Left cardiac atrium (tissue), 4 donors: ENCODE measurements around the gene TSBP1. TPM values are rescaled to one million over a fixed set of nuclear protein-coding genes. Genes with fewer than 3 reads are reported as not detected.

Experiments
- ATAC-seq, 2 donors: fragments of 200-7000 bp; cut with Tn5 transposase; one replicate each; pipeline ENCODE4 v1.9.1; 2020; ENCODE audit warnings: mild to moderate bottlenecking in 2 of 2, moderate library complexity in 2 of 2
- DNase-seq: peaks from one replicate; pipeline ENCODE4 v3.0.0-alpha.2; 2020
- intact Hi-C, 2 donors: fragments of 100-400 bp; cut with DNase I; formaldehyde crosslinking; loops; one replicate each; pipeline versions ENCODE4 v1.14.1 to v1.15.1; 2022 to 2023
- total RNA-seq, 2 donors: library from RNA; stranded (reverse); fragmentation: NEBNext Ultra II Directional; extraction: Animal tissue kit (Norgen Biotek cat#: 25700); gene quantifications; one replicate each; pipeline ENCODE4 v1.2.1, GENCODE V29; 2021
- donor health status: DM: no; HTN: yes; CAD: no.
- donor health status: DM: no; HTN: yes; CAD: no; lungs with severe emphysema.
- donor health status: DM: yes; HTN: yes; CAD: no.
- donor health status: Dilated cardiomyopathy.

TSBP1 gene
- total RNA-seq, 2 donors from 2014 or later: not detected

GRCh38 chr6:32244270-32244669, 127.4 kb downstream of the TSBP1 start:
- intact Hi-C loops: loop anchor here in 1 of 2 donors (10.0 kb wide), 3 partner anchors 151 to 551 kb away; no protein-coding TSS in a partner anchor
- DNase-seq (peak; percentile 37), ATAC-seq (peak in 1 of 2 donors; percentile 54)

Other genes with a start within 250 kb of the TSBP1 start
- gene ATF6B, start 243.7 kb downstream of the TSBP1 start, total RNA-seq: 10 to 100 TPM; 35.4 to 36.2 TPM
- 1 to 10 TPM; 2.6 TPM for gene FKBPL, start 241.6 kb downstream of the TSBP1 start, total RNA-seq
- gene PRRT1, start 220.0 kb downstream of the TSBP1 start, total RNA-seq: under 1 TPM; 0.77 to 0.97 TPM
- 10 to 100 TPM; 20.2 to 29.6 TPM for gene PPT2, start 217.8 kb downstream of the TSBP1 start, total RNA-seq
- gene EGFL8, start 207.3 kb downstream of the TSBP1 start, total RNA-seq: 1 to 10 TPM; 7.1 to 8.7 TPM
- gene AGPAT1, start 195.8 kb downstream of the TSBP1 start, total RNA-seq: 10 to 100 TPM; 54.8 to 58.1 TPM
- 10 to 100 TPM; 73.0 to 77.9 TPM for gene RNF5, start 193.5 kb downstream of the TSBP1 start, total RNA-seq
- 1 to 10 TPM; 2.4 to 2.8 TPM for gene AGER, start 187.7 kb downstream of the TSBP1 start, total RNA-seq
- gene PBX2, start 181.7 kb downstream of the TSBP1 start, total RNA-seq: 10 to 100 TPM; 43.7 to 47.7 TPM
- 10 to 100 TPM in 1 of 2 donors, 1 to 10 TPM in 1; 8.5 to 15.8 TPM for gene GPSM3, start 179.3 kb downstream of the TSBP1 start, total RNA-seq
- 10 to 100 TPM; 22.4 to 27.9 TPM for gene NOTCH4, start 147.8 kb downstream of the TSBP1 start, total RNA-seq
- gene BTNL2, start 35.3 kb upstream of the TSBP1 start, total RNA-seq: not detected
- 100 to 1,000 TPM in 1 of 2 donors, 10 to 100 TPM in 1; 94.5 to 151 TPM for gene HLA-DRA, start 68.0 kb upstream of the TSBP1 start, total RNA-seq
- 10 to 100 TPM; 27.1 to 82.9 TPM for gene HLA-DRB5, start 158.4 kb upstream of the TSBP1 start, total RNA-seq
- 10 to 100 TPM; 45.9 to 90.4 TPM for gene HLA-DRB1, start 217.9 kb upstream of the TSBP1 start, total RNA-seq